BE2C (cell line): Measurements from ENCODE around the gene ARHGAP22.

Experiments
- DNase-seq: peaks from one replicate; pipeline ENCODE4 v3.0.0-alpha.2; 2020
- H3K27me3 ChIP-seq: fragments of 250-450 bp; sonication (Bioruptor Pico); 2 replicates; pipeline ENCODE4 v1.5.1; 2020; ENCODE audit warnings: mild to moderate bottlenecking
- H3K36me3 ChIP-seq: fragments of 250-450 bp; sonication (Bioruptor Pico); 2 replicates; pipeline ENCODE4 v1.5.1; 2020; ENCODE audit warnings: mild to moderate bottlenecking
- H3K4me1 ChIP-seq: fragments of 250-450 bp; sonication (Bioruptor Pico); 2 replicates; pipeline ENCODE4 v1.5.1; 2020
- H3K4me3 ChIP-seq: 2 replicates; pipeline ENCODE4 v1.5.1; 2011; ENCODE audit warnings: low read depth, low read length
- H3K9me3 ChIP-seq: fragments of 250-450 bp; sonication (Bioruptor Pico); 2 replicates; pipeline ENCODE4 v1.5.1; 2020
- TF ChIP-seq, protein P1 (sequence below): IDR thresholded peaks from 2 replicates; pipeline ENCODE4 v1.5.1; 2012; ENCODE audit warnings: mild to moderate bottlenecking, low read depth, low read length

The ARHGAP22 gene

DNA sequence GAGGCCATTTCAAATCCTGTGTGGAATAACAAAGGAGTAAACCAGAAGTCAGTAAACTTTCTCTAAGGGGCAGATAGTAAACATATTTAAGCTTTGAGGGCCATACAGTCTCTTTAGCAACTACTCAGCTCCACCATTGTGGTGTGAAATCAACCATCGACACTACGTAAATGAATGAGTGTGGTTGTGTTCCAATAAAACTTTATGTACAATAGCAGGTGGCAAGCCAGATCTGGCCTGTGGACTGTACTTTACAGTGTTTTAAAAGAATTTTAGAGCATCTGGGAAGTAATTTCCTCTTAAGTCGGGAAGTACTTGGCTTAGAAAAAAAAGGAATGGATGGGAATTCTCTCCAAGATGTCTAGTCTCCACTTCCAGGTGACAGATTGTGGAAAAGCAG is 71.3 kb downstream of the ARHGAP22 start:
- no peak for DNase-seq
- Histone ChIP-seq H3K4me1 (no peaks in the 10 kb centered on the region), H3K4me3 (no peak overlapping the region), H3K36me3 (no peaks in the 10 kb centered on the region), H3K9me3 (no peaks in the 10 kb centered on the region), H3K27me3 (no peaks in the 10 kb centered on the region)
- TF ChIP-seq, protein P1, sequence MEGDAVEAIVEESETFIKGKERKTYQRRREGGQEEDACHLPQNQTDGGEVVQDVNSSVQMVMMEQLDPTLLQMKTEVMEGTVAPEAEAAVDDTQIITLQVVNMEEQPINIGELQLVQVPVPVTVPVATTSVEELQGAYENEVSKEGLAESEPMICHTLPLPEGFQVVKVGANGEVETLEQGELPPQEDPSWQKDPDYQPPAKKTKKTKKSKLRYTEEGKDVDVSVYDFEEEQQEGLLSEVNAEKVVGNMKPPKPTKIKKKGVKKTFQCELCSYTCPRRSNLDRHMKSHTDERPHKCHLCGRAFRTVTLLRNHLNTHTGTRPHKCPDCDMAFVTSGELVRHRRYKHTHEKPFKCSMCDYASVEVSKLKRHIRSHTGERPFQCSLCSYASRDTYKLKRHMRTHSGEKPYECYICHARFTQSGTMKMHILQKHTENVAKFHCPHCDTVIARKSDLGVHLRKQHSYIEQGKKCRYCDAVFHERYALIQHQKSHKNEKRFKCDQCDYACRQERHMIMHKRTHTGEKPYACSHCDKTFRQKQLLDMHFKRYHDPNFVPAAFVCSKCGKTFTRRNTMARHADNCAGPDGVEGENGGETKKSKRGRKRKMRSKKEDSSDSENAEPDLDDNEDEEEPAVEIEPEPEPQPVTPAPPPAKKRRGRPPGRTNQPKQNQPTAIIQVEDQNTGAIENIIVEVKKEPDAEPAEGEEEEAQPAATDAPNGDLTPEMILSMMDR: no peak

DNA sequence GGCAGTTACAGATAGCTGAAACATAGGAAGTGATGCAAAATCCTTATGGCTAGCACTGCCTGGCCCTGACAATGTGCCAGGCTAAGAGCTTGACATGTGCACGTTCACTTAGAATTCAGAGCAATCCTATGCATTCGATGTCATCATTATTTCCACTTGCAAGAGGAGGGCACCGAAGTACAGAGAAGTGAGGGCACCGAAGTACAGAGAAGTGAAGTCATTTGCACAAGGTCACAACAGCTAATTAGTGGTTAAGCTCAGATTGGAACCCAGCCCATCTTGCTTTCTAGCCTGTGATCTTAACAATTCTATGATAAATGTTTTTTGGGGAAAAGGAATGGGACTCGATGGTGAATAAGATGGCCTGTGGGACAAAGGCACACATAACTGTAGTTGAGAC is 73.4 kb downstream of the ARHGAP22 start:
- H3K4me1 ChIP-seq: no peaks in the 10 kb centered on the region
- TF ChIP-seq, protein P1: no peak
- no peak for DNase-seq
- H3K4me3 ChIP-seq: no peak overlapping the region
- H3K9me3 ChIP-seq: no peaks in the 10 kb centered on the region
- H3K27me3 ChIP-seq: no peaks in the 10 kb centered on the region
- H3K36me3 ChIP-seq: no peaks in the 10 kb centered on the region

DNA sequence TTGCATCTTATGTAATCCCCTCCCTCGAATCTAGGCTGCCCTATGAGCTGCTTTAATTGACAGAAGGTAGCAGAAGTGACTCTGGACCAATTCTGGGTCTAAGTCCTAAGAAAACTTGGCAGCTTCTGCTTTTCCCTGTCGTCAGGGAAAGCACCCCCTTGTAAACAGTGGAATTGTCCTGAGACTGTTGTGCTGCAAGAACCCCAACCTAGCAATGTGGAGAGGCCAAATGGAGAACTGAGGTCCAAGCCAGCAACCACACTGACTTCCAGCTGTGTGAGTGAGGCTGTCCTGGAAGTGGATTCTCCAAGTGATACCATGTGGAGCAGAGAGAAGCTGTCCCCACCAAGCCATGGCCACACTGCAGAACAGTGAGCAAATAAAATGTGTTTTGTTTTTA is 75.5 kb downstream of the ARHGAP22 start:
- H3K9me3 ChIP-seq: no peaks in the 10 kb centered on the region
- TF ChIP-seq, protein P1: no peak
- peaks cover 4% of the 10 kb centered on the region for H3K27me3 ChIP-seq
- no peak for DNase-seq
- H3K4me3 ChIP-seq: no peak overlapping the region
- no peaks in the 10 kb centered on the region for H3K36me3 ChIP-seq
- H3K4me1 ChIP-seq: no peaks in the 10 kb centered on the region

DNA sequence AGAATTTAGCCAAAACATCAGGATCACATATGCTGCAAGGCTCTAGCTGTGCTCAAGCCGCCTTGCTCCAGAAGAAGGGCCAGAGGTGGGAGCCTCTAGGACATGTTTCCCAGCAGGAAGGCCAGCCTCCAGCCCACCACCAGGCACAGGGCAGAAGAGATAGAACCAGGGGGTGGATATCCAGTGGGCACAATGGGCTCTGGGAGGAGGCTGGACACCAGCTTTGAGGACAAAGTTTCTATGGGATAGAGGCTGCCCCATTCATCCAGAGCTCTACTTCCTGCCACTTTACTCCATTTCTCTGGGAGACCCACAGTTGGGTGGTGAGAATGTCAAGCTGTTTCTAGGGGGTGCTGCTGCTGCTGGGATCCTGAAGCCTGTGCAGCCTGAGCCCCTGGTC is 77.1 kb downstream of the ARHGAP22 start:
- no peak for DNase-seq

DNA sequence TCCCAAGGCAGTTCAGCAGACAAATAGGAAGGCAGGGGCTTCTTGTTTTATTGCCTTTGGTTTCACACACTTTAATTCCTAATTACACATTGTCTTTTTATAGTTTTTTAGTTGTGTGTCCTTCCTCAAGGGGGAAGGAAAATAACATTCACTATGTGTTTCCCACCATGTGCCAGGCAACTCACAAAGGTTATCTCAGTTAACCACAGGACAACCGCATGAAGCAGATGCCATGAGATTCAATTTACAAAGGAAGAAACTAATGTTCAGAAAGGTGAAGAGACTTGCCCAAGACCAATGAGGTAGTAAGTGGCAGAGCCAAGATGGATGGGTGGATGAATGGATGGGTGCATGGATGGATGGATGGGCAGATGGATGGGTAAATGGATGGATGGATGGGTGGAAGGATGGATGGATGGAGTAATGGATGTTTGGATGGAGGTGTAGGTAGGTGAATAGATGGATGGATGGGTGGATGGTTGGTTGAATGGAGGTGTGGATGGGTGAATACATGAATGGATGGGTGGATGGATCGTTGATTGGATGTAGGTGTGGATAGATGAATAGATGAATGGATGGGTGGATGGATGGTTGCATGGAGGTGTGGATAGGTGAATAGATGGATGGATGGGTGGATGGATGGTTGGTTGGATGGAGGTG is 77.9 kb downstream of the ARHGAP22 start:
- TF ChIP-seq, protein P1: no peak
- H3K4me1 ChIP-seq: no peaks in the 10 kb centered on the region

More for the DNA sequence above, 77.1 kb downstream of the ARHGAP22 start:
- no peaks in the 10 kb centered on the region for H3K9me3 ChIP-seq
- no peaks in the 10 kb centered on the region for H3K4me1 ChIP-seq
- TF ChIP-seq, protein P1: no peak
- H3K36me3 ChIP-seq: no peaks in the 10 kb centered on the region
- no peak overlapping the region for H3K4me3 ChIP-seq
- H3K27me3 ChIP-seq: peaks cover 18% of the 10 kb centered on the region

DNA sequence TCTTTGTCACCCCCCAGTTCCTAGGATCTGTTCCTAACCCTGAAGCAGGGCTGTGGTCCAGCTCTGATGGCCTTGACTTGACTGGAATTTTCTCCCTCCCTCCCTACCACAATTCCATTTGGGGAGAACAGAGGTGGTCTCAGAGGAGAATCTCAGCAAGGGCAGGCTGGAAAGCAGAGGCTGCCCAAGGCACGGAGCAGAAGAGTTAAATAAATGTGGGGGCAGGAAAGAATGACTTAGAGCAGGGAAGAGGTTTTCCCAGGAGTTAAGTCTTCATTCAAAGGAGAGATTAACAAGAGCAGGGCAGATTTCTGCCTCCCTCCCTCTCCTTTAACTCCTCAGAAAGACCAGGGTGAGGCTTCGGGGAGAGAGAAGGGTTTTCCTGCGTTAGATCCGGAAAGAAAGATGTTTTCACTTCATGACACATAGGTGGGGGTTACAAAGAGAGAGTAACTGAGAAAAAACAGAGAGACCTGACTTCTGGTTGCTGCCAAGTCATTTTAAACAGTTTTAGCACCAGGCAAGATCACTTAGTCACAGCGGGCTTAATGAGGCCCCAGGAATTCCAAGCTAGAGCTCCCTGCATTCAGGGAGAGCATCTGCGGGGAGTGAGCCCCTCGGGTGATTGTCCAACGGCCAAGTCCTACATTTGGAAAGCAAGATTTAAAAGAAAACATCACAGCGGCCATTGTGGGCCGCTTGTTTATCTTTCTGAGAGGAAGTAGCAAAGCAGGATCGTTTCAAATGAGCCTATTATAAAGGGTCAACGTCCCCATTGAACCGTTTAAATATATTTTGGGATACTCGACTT is 78.7 kb downstream of the ARHGAP22 start:
- Histone ChIP-seq H3K4me1 (no peaks in the 10 kb centered on the region), H3K4me3 (no peak overlapping the region), H3K36me3 (no peaks in the 10 kb centered on the region), H3K9me3 (no peaks in the 10 kb centered on the region), H3K27me3 (peaks cover 18% of the 10 kb centered on the region)
- DNase-seq: no peak
- TF ChIP-seq, protein P1: no peak

More for the DNA sequence above, 77.9 kb downstream of the ARHGAP22 start:
- H3K27me3 ChIP-seq: peaks cover 18% of the 10 kb centered on the region
- no peaks in the 10 kb centered on the region for H3K36me3 ChIP-seq
- H3K9me3 ChIP-seq: no peaks in the 10 kb centered on the region
- DNase-seq: no peak
- no peak overlapping the region for H3K4me3 ChIP-seq
